Trophoblast cell (in vitro differentiated cells and primary cell): Measurements from ENCODE around the gene UBE2G2.

Source experiments
- DNase-seq, 2 donors: peaks; one replicate each; pipeline ENCODE4 v3.0.0-alpha.2; 2016
- H2AFZ ChIP-seq: 2 replicates; pipeline ENCODE4 v1.6.1; 2013; ENCODE audit warnings: low read length, moderate library complexity, mild to moderate bottlenecking; ENCODE audit not compliant: insufficient read depth, poor library complexity
- H2AK5ac ChIP-seq: 2 replicates; pipeline ENCODE4 v1.6.1; 2013; ENCODE audit warnings: mild to moderate bottlenecking, low read length
- H2BK120ac ChIP-seq: 2 replicates; pipeline ENCODE4 v1.6.1; 2013; ENCODE audit warnings: low read length, mild to moderate bottlenecking, moderate library complexity; ENCODE audit not compliant: insufficient read depth, poor library complexity
- H2BK12ac ChIP-seq: 2 replicates; pipeline ENCODE4 v1.6.1; 2013; ENCODE audit warnings: mild to moderate bottlenecking, low read length, moderate library complexity
- H2BK5ac ChIP-seq: 2 replicates; pipeline ENCODE4 v1.6.1; 2013; ENCODE audit warnings: low read length, low read depth, moderate library complexity, mild to moderate bottlenecking; ENCODE audit not compliant: poor library complexity
- H3K14ac ChIP-seq: 2 replicates; pipeline ENCODE4 v1.6.1; 2013; ENCODE audit warnings: mild to moderate bottlenecking, low read length
- H3K18ac ChIP-seq: 2 replicates; pipeline ENCODE4 v1.6.1; 2013; ENCODE audit warnings: mild to moderate bottlenecking, low read length
- H3K23ac ChIP-seq: 2 replicates; pipeline ENCODE4 v1.6.1; 2013; ENCODE audit warnings: low read length
- H3K27ac ChIP-seq: 2 replicates; pipeline ENCODE4 v1.5.1; 2013; ENCODE audit warnings: low read depth, mild to moderate bottlenecking, inconsistent platforms, low read length, moderate library complexity
- H3K27me3 ChIP-seq: 2 replicates; pipeline ENCODE4 v1.6.1; 2013; ENCODE audit warnings: inconsistent platforms, mild to moderate bottlenecking, low read length, moderate library complexity; ENCODE audit not compliant: insufficient read depth
- H3K36me3 ChIP-seq, 2 experiments: 1 replicate in 1 of 2; 2 replicates in 1 of 2; pipeline ENCODE4 v1.6.1; 2013; ENCODE audit warnings: low read length in 2 of 2, mild to moderate bottlenecking in 2 of 2, moderate library complexity in 1 of 2; ENCODE audit not compliant: insufficient read depth in 2 of 2, control insufficient read depth in 1 of 2
- H3K4ac ChIP-seq: 2 replicates; pipeline ENCODE4 v1.6.1; 2013; ENCODE audit warnings: low read depth, mild to moderate bottlenecking, low read length, moderate library complexity
- H3K4me1 ChIP-seq, 2 experiments: 1 replicate in 1 of 2; 2 replicates in 1 of 2; pipeline ENCODE4 v1.6.1; 2013; ENCODE audit warnings: low read length in 2 of 2, mild to moderate bottlenecking in 2 of 2, moderate library complexity in 1 of 2; ENCODE audit not compliant: insufficient read depth in 2 of 2, control insufficient read depth in 1 of 2
- H3K4me2 ChIP-seq: 2 replicates; pipeline ENCODE4 v1.6.1; 2013; ENCODE audit warnings: inconsistent platforms, mild to moderate bottlenecking, low read length, moderate library complexity
- H3K4me3 ChIP-seq: 2 replicates; pipeline ENCODE4 v1.5.1; 2013; ENCODE audit warnings: mild to moderate bottlenecking, low read depth, low read length, inconsistent platforms
- H3K79me1 ChIP-seq: one replicate; pipeline ENCODE4 v1.6.1; 2013; ENCODE audit warnings: low read length
- H3K79me2 ChIP-seq: 2 replicates; pipeline ENCODE4 v1.6.1; 2013; ENCODE audit warnings: low read length, mild to moderate bottlenecking; ENCODE audit not compliant: control insufficient read depth, insufficient read depth, poor library complexity
- H3K9ac ChIP-seq: 2 replicates; pipeline ENCODE4 v1.6.1; 2013; ENCODE audit warnings: mild to moderate bottlenecking, low read length
- H3K9me3 ChIP-seq: 2 replicates; pipeline ENCODE4 v1.6.1; 2013; ENCODE audit warnings: low read depth, mild to moderate bottlenecking, control low read depth, inconsistent platforms, low read length; ENCODE audit not compliant: insufficient read depth
- H4K12ac ChIP-seq: 2 replicates; pipeline ENCODE4 v1.6.1; 2013; ENCODE audit warnings: low read depth, mild to moderate bottlenecking, low read length, moderate library complexity
- H4K8ac ChIP-seq: 2 replicates; pipeline ENCODE4 v1.6.1; 2013; ENCODE audit warnings: low read depth, mild to moderate bottlenecking, low read length, moderate library complexity
- H4K91ac ChIP-seq: one replicate; pipeline ENCODE4 v1.6.1; 2013; ENCODE audit warnings: low read depth, mild to moderate bottlenecking, low read length, moderate library complexity
- WGBS: extraction: QIAGEN DNeasy Blood & Tissue Kit; methylation state at CpG from one replicate; pipeline ENCODE4 v1.1.7; 2013; ENCODE audit warnings: missing lambda C conversion rate; ENCODE audit not compliant: insufficient read length, insufficient coverage; ENCODE audit errors: extremely low coverage; 5-methylcytosine and 5-hydroxymethylcytosine counted together

Gene UBE2G2

GRCh38 chr21:44789880-44790279 is 11.7 kb downstream of the UBE2G2 start:
- H3K4me3 ChIP-seq: no peak overlapping the region
- H3K36me3 ChIP-seq: peaks cover 2 to 14% of the 10 kb centered on the region in 2 experiments
- H2AK5ac ChIP-seq: no peak overlapping the region
- no peak for DNase-seq
- H4K12ac ChIP-seq: no peak overlapping the region
- H4K91ac ChIP-seq: no peak overlapping the region
- H3K27me3 ChIP-seq: no peaks in the 10 kb centered on the region
- H3K27ac ChIP-seq: no peak overlapping the region
- H3K9me3 ChIP-seq: no peaks in the 10 kb centered on the region
- no peak overlapping the region for H4K8ac ChIP-seq
- no peak overlapping the region for H2BK120ac ChIP-seq
- H3K18ac ChIP-seq: no peak overlapping the region
- no peak overlapping the region for H3K4me2 ChIP-seq
- H3K79me2 ChIP-seq: no peaks in the 10 kb centered on the region
- no peak overlapping the region for H3K4ac ChIP-seq
- no peak overlapping the region for H3K9ac ChIP-seq
- no peak overlapping the region for H2AFZ ChIP-seq
- no peak overlapping the region for H2BK5ac ChIP-seq
- no peak overlapping the region for H2BK12ac ChIP-seq
- no peak overlapping the region for H3K23ac ChIP-seq
- H3K14ac ChIP-seq: no peak overlapping the region
- no peaks in the 10 kb centered on the region for H3K79me1 ChIP-seq
- WGBS: no CpG with 5 or more reads among the region's 1 CpG
- H3K4me1 ChIP-seq: no peaks in the 10 kb centered on the region

DNA sequence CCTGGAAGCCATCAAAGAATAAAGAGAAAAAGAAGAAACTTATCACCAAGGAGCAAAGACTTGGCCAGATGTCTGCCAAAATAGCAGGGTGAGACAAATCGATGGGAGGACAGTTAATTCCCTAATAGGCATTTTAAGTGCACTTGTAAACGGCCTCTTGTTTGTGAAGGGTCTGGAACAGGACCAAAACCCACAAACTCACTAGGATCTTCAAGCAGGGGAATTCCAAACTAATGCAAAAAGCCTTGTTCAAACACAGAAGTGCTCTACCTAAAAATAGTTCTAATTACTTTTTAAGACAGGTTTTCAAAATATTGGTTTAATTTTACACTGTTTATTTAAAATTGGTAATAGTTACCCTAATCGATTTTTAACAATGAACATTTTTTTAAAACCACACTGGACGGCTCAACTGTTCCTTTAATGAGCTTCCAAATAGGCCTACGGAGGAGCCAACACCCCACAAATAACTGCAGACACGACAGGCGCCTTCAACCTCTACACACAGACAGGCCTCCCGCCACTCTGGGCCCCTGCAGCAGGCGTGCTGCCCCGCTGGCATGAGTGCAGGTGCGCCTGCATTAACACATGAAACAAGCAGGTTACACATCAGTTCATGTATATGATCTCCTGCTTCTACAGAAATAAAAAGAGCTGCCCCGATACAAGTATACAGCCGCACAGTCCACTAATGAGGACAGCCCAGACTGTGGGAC is 15.8 kb downstream of the UBE2G2 start:
- Histone ChIP-seq H3K4me1 (peaks cover 0 to 1% of the 10 kb centered on the region in 2 experiments), H2AFZ (no peak overlapping the region), H3K14ac (no peak overlapping the region), H2BK120ac (no peak overlapping the region), H3K18ac (no peak overlapping the region), H3K27ac (no peak overlapping the region), H3K36me3 (peaks cover 6 to 8% of the 10 kb centered on the region in 2 experiments), H4K8ac (no peak overlapping the region), H3K4me3 (no peak overlapping the region), H3K27me3 (no peaks in the 10 kb centered on the region), H3K9ac (no peak overlapping the region), H2BK5ac (no peak overlapping the region), H2BK12ac (no peak overlapping the region), H3K4ac (no peak overlapping the region), H4K91ac (no peak overlapping the region), H2AK5ac (no peak overlapping the region), H3K9me3 (no peaks in the 10 kb centered on the region), H3K79me2 (no peaks in the 10 kb centered on the region), H4K12ac (no peak overlapping the region), H3K4me2 (no peak overlapping the region), H3K79me1 (no peaks in the 10 kb centered on the region), H3K23ac (no peak overlapping the region)
- DNase-seq: no peak
- WGBS: no CpG with 5 or more reads among the region's 13 CpGs

DNA sequence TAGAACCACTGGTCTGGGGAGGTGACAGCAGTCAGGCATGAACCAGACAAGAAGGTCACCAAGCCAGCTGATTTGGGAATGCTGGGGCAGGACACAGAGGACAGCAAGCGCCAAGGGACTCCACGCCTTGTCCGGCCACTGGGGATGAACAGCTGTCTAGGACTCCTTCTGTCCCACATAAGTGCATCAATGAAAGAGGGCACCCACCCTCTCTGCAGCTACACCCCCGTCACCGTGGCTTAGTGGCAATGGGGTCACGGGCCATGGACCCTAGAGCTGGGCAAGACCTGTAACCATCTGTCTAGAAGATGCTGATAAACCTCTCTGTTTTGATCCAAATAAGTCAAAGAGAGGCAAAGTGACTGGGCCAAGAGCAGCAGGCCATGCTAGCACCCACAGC is 16.8 kb downstream of the UBE2G2 start:
- Histone ChIP-seq H2AFZ (no peak overlapping the region), H3K9me3 (no peaks in the 10 kb centered on the region)

DNA sequence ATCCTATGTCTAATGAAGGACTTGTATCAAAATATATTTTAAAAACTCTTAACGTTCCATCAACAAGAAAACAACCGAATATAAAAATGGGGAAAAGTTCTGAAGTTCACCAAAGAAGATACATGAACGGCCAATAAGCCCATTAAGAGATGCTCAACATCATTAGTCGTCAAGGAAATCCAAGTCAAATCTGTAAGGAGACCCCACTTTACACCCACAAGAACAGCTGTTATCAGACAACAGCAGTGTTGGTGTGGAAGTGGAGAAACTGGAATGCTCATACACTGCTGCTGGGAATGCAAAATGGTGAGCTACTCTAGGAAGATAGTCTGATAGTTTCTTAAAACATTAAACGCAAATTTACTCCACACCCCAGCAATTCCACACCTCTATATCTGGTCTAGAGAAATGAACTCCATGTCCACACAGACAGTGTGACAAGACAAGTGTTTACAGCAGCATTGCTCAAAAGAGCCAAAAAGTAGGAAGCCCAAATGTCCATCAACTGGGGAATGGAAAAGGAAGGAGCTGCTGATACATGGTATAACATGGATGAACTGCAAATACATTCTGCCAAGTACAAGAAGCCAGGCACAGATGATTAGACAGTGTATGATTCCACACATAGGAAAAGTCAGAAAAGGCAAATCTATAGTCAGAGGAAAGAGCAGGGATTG is 18.5 kb downstream of the UBE2G2 start:
- no peak overlapping the region for H2BK12ac ChIP-seq
- H3K4me3 ChIP-seq: no peak overlapping the region
- no peak overlapping the region for H4K12ac ChIP-seq
- no peak overlapping the region for H3K4me2 ChIP-seq
- DNase-seq: no peak
- no peaks in the 10 kb centered on the region for H3K79me2 ChIP-seq
- no peak overlapping the region for H3K27ac ChIP-seq
- H3K23ac ChIP-seq: no peak overlapping the region
- no peak overlapping the region for H3K4ac ChIP-seq
- no peak overlapping the region for H3K18ac ChIP-seq
- H3K14ac ChIP-seq: no peak overlapping the region
- peaks cover 9 to 11% of the 10 kb centered on the region in 2 experiments for H3K36me3 ChIP-seq
- no peak overlapping the region for H4K8ac ChIP-seq
- no peak overlapping the region for H2BK120ac ChIP-seq
- H3K27me3 ChIP-seq: no peaks in the 10 kb centered on the region
- no CpG with 5 or more reads among the region's 5 CpGs for WGBS
- H3K4me1 ChIP-seq: peaks cover 10 to 11% of the 10 kb centered on the region in 2 experiments
- H3K9ac ChIP-seq: no peak overlapping the region
- H2AK5ac ChIP-seq: no peak overlapping the region
- peaks cover 2% of the 10 kb centered on the region for H3K9me3 ChIP-seq
- no peaks in the 10 kb centered on the region for H3K79me1 ChIP-seq
- no peak overlapping the region for H2AFZ ChIP-seq
- H2BK5ac ChIP-seq: no peak overlapping the region
- H4K91ac ChIP-seq: no peak overlapping the region

More for the DNA sequence above, 16.8 kb downstream of the UBE2G2 start:
- no peak overlapping the region for H4K12ac ChIP-seq
- no peak overlapping the region for H3K14ac ChIP-seq
- H3K18ac ChIP-seq: no peak overlapping the region
- H3K79me2 ChIP-seq: no peaks in the 10 kb centered on the region
- WGBS: no CpG with 5 or more reads among the region's 6 CpGs
- no peak overlapping the region for H2BK120ac ChIP-seq
- DNase-seq: no peak
- peaks cover 0 to 7% of the 10 kb centered on the region in 2 experiments for H3K4me1 ChIP-seq
- no peak overlapping the region for H2BK12ac ChIP-seq
- H3K23ac ChIP-seq: no peak overlapping the region
- H3K4me2 ChIP-seq: no peak overlapping the region
- H4K8ac ChIP-seq: no peak overlapping the region
- no peak overlapping the region for H2BK5ac ChIP-seq
- H2AK5ac ChIP-seq: no peak overlapping the region
- H3K9ac ChIP-seq: no peak overlapping the region
- no peaks in the 10 kb centered on the region for H3K79me1 ChIP-seq
- no peak overlapping the region for H3K27ac ChIP-seq
- H3K27me3 ChIP-seq: no peaks in the 10 kb centered on the region
- H3K4ac ChIP-seq: no peak overlapping the region
- H3K4me3 ChIP-seq: no peak overlapping the region
- no peak overlapping the region for H4K91ac ChIP-seq
- peaks cover 6 to 11% of the 10 kb centered on the region in 2 experiments for H3K36me3 ChIP-seq
